Thyroid gland (tissue), 4 donors: Measurements from ENCODE around the gene POFUT2.

Experiments
- CTCF ChIP-seq, 6 experiments: fragments of 200-600 bp in 3 of 6; fragments of 450-650 bp in 3 of 6; sonication (generic) in 3 of 6; IDR thresholded peaks; one replicate each; pipeline ENCODE4 v1.5.1; 2016 to 2019; ENCODE audit warnings: antibody characterized with exemption in 6 of 6, mild to moderate bottlenecking in 2 of 6, inconsistent platforms in 1 of 6, moderate library complexity in 1 of 6
- POLR2A ChIP-seq, 2 donors: fragments of 450-650 bp; IDR thresholded peaks; one replicate each; pipeline ENCODE4 v1.6.1; 2017; ENCODE audit warnings: antibody characterized with exemption in 2 of 2, mild to moderate bottlenecking in 2 of 2, moderate library complexity in 1 of 2

GRCh38 chr21:45248893-45249381 is 38.8 kb downstream of the POFUT2 start:
- TF ChIP-seq POLR2A (IDR thresholded peaks at IDR 0.05) = no peak
- no peak for TF ChIP-seq CTCF (IDR thresholded peaks at IDR 0.05)
